Neural cell (in vitro differentiated cells): Measurements from ENCODE around the gene ACKR1. TPM values are rescaled to one million over a fixed set of nuclear protein-coding genes. Genes with fewer than 3 reads are reported as not detected.

Source experiments
- H2AFZ ChIP-seq: fragments of 200-600, 300-800 bp; sonication (generic), shearing (Covaris generic); 2 replicates; pipeline ENCODE4 v1.6.0; 2014; ENCODE audit warnings: low read depth, mild to moderate bottlenecking, antibody characterized with exemption, low read length, moderate library complexity
- H3F3A ChIP-seq: fragments of 200-600 bp; shearing (Covaris generic); 2 replicates; pipeline ENCODE4 v1.6.1; 2016; ENCODE audit warnings: mild to moderate bottlenecking, moderate library complexity, mixed read lengths, antibody characterized with exemption, low read length; ENCODE audit not compliant: insufficient read depth, poor library complexity, severe bottlenecking
- H3K27ac ChIP-seq: fragments of 200-600, 300-800 bp; sonication (generic), shearing (Covaris generic); 2 replicates; pipeline ENCODE4 v1.5.1; 2014; ENCODE audit warnings: mild to moderate bottlenecking, low read length, moderate library complexity
- H3K27me3 ChIP-seq: fragments of 300-800, 200-600 bp; sonication (generic), shearing (Covaris generic); 2 replicates; pipeline ENCODE4 v1.6.0; 2014; ENCODE audit warnings: mild to moderate bottlenecking, low read depth, low read length, moderate library complexity; ENCODE audit not compliant: insufficient read depth
- H3K36me3 ChIP-seq: fragments of 300-800, 200-600 bp; sonication (generic), shearing (Covaris generic); 2 replicates; pipeline ENCODE4 v1.5.1; 2014; ENCODE audit warnings: mild to moderate bottlenecking, antibody characterized with exemption, low read length, moderate library complexity; ENCODE audit not compliant: insufficient read depth
- H3K4me2 ChIP-seq: fragments of 300-800, 200-600 bp; sonication (generic), shearing (Covaris generic); 2 replicates; pipeline ENCODE4 v1.6.0; 2014; ENCODE audit warnings: mild to moderate bottlenecking, low read length
- H3K4me3 ChIP-seq: fragments of 300-800, 200-600 bp; sonication (generic), shearing (Covaris generic); 2 replicates; pipeline ENCODE4 v1.5.1; 2014; ENCODE audit warnings: mild to moderate bottlenecking, low read length, moderate library complexity
- H3K79me2 ChIP-seq: fragments of 200-600 bp; shearing (Covaris generic); replicated peaks from 2 replicates; pipeline ENCODE4 v1.6.0; 2014; ENCODE audit warnings: mild to moderate bottlenecking, low read length, moderate library complexity; ENCODE audit not compliant: insufficient read depth
- H3K9ac ChIP-seq: fragments of 300-800, 200-600 bp; sonication (generic), shearing (Covaris generic); 2 replicates; pipeline ENCODE4 v1.6.1; 2016; ENCODE audit warnings: mild to moderate bottlenecking, low read length, mixed read lengths
- H3K9me2 ChIP-seq: fragments of 200-600 bp; shearing (Covaris generic); 2 replicates; pipeline ENCODE4 v1.6.1; 2016; ENCODE audit warnings: mild to moderate bottlenecking, low read length, mixed read lengths; ENCODE audit not compliant: insufficient read depth
- H3K9me3 ChIP-seq: fragments of 200-600, 300-800 bp; sonication (generic), shearing (Covaris generic); 2 replicates; pipeline ENCODE4 v1.6.1; 2016; ENCODE audit warnings: mild to moderate bottlenecking, mixed run types, low read length, moderate library complexity, mixed read lengths
- H4K20me1 ChIP-seq: fragments of 200-600 bp; shearing (Covaris generic); 2 replicates; pipeline ENCODE4 v1.6.1; 2016; ENCODE audit warnings: mild to moderate bottlenecking, mixed run types; ENCODE audit not compliant: insufficient read depth
- EP300 ChIP-seq: fragments of 450-650 bp; conservative IDR thresholded peaks from 2 replicates; pipeline ENCODE4 v1.6.1; 2014; ENCODE audit warnings: antibody characterized with exemption, mild to moderate bottlenecking, moderate library complexity; ENCODE audit not compliant: poor library complexity, severe bottlenecking
- RAD21 ChIP-seq: fragments of 450-650 bp; conservative IDR thresholded peaks from 2 replicates; pipeline ENCODE4 v1.6.1; 2014; ENCODE audit warnings: antibody characterized with exemption, mild to moderate bottlenecking, moderate library complexity
- SMC3 ChIP-seq: fragments of 450-650 bp; conservative IDR thresholded peaks from 2 replicates; pipeline ENCODE4 v1.6.1; 2014; ENCODE audit warnings: antibody characterized with exemption, mild to moderate bottlenecking, moderate library complexity; ENCODE audit not compliant: poor library complexity
- TAF1 ChIP-seq: IDR thresholded peaks from 2 replicates; pipeline ENCODE4 v1.6.1; 2012; ENCODE audit warnings: low read depth
- polyA plus RNA-seq: library from polyadenylated mRNA; depleted of rRNA; stranded (reverse); fragments of >200 nt; gene quantifications from 2 replicates; pipeline ENCODE4 v1.2.3, GENCODE V29; 2014
- TF ChIP-seq, protein P1 (sequence below): fragments of 450-650 bp; IDR thresholded peaks from 2 replicates; pipeline ENCODE4 v1.5.1; 2014; ENCODE audit warnings: antibody characterized with exemption, mild to moderate bottlenecking, moderate library complexity; ENCODE audit not compliant: poor library complexity, severe bottlenecking
- TF ChIP-seq, protein P2 (sequence below): IDR thresholded peaks from 2 replicates; pipeline ENCODE4 v1.6.1; 2012; ENCODE audit warnings: borderline replicate concordance

The ACKR1 gene
- polyA plus RNA-seq, 1 donor from 2014 or later: 3.3 TPM

DNA sequence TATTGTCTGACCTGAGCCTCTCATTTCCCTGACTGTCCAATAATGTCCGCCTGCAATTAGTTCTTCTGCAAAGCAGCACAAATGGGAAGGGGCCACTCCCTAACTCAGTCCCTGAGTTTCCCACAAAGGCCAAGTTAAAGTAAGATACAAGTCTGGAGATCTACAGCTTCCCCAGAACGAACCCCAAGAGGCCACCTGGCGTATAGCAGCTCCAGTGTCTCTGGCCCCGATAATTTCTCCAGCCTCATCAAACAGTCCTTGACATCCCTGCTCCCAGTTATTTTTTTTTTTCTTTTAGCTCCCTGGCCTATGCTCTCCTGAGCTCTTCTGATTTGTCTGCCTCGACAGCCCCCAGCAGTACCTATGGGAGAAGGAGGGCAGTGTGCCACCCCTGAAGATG lies 8.1 kb upstream of the ACKR1 start:
- Histone ChIP-seq H4K20me1 (no peaks in the 10 kb centered on the region), H2AFZ (no peak overlapping the region), H3K36me3 (peaks cover 32% of the 10 kb centered on the region), H3K79me2 (no peaks in the 10 kb centered on the region), H3K27ac (no peak overlapping the region), H3F3A (no peaks in the 10 kb centered on the region), H3K4me3 (no peak overlapping the region), H3K9me2 (no peaks in the 10 kb centered on the region), H3K9me3 (no peaks in the 10 kb centered on the region), H3K9ac (no peak overlapping the region), H3K27me3 (no peaks in the 10 kb centered on the region), H3K4me2 (no peak overlapping the region)
- no peak for TF ChIP-seq TAF1
- TF ChIP-seq, protein P1, sequence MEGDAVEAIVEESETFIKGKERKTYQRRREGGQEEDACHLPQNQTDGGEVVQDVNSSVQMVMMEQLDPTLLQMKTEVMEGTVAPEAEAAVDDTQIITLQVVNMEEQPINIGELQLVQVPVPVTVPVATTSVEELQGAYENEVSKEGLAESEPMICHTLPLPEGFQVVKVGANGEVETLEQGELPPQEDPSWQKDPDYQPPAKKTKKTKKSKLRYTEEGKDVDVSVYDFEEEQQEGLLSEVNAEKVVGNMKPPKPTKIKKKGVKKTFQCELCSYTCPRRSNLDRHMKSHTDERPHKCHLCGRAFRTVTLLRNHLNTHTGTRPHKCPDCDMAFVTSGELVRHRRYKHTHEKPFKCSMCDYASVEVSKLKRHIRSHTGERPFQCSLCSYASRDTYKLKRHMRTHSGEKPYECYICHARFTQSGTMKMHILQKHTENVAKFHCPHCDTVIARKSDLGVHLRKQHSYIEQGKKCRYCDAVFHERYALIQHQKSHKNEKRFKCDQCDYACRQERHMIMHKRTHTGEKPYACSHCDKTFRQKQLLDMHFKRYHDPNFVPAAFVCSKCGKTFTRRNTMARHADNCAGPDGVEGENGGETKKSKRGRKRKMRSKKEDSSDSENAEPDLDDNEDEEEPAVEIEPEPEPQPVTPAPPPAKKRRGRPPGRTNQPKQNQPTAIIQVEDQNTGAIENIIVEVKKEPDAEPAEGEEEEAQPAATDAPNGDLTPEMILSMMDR: peak; percentile 15

DNA sequence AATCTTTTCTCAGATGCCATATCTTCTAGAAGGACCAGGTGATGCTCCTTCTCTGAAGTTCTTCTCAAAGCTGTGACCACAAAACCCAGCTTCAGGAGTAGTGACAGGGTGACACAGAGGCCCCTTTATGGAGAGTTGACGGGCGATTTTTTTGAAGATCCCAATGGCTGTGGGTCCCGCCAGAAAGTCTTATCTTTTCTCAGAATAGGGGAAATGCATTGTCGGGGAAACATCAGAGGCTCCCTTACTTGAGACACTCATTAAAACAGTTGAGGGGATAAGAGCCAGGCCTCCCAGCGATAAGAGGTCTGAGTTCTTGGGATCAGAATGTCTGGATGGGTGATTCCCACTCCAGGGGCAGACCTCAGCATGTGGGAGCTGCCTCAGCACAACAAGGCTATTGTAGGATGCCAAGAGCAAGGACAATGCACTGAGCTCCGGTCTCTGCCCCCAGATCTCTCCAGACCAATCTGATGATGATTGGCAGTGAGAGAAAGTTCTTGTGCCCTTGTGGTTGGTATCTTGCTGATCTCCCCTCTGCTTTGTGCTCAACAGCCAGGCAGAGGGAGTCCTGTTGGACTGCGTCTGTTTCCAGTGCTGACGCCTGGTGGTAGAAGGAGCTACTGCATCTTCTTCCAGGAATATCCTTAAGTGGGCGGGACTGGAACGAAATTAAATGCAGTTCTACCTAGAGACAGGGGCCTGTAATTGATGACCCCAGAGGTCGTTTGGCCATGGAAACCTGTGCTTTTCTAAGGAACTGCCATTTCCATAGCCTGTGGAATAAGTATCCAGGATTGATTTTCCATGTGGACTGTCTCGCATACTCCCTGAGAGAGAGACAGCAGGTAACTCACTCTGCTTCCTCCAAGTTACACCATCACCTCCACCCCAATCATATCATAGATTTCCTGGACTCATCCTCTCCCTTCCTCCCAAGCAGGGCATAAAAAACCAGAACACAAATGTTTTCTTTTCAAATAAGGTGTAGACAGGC lies 6.8 kb upstream of the ACKR1 start:
- Histone ChIP-seq H3K4me3 (no peak overlapping the region), H3K9ac (no peak overlapping the region), H3K9me3 (no peaks in the 10 kb centered on the region), H4K20me1 (no peaks in the 10 kb centered on the region), H3K9me2 (no peaks in the 10 kb centered on the region), H3K79me2 (no peaks in the 10 kb centered on the region), H3K36me3 (peaks cover 32% of the 10 kb centered on the region), H3K27me3 (no peaks in the 10 kb centered on the region), H2AFZ (no peak overlapping the region), H3K4me2 (no peak overlapping the region), H3F3A (no peaks in the 10 kb centered on the region), H3K27ac (no peak overlapping the region)
- TF ChIP-seq, protein P1: peak; percentile 95
- TF ChIP-seq EP300: no peak
- TF ChIP-seq SMC3: peak; percentile 96
- TF ChIP-seq, protein P2, sequence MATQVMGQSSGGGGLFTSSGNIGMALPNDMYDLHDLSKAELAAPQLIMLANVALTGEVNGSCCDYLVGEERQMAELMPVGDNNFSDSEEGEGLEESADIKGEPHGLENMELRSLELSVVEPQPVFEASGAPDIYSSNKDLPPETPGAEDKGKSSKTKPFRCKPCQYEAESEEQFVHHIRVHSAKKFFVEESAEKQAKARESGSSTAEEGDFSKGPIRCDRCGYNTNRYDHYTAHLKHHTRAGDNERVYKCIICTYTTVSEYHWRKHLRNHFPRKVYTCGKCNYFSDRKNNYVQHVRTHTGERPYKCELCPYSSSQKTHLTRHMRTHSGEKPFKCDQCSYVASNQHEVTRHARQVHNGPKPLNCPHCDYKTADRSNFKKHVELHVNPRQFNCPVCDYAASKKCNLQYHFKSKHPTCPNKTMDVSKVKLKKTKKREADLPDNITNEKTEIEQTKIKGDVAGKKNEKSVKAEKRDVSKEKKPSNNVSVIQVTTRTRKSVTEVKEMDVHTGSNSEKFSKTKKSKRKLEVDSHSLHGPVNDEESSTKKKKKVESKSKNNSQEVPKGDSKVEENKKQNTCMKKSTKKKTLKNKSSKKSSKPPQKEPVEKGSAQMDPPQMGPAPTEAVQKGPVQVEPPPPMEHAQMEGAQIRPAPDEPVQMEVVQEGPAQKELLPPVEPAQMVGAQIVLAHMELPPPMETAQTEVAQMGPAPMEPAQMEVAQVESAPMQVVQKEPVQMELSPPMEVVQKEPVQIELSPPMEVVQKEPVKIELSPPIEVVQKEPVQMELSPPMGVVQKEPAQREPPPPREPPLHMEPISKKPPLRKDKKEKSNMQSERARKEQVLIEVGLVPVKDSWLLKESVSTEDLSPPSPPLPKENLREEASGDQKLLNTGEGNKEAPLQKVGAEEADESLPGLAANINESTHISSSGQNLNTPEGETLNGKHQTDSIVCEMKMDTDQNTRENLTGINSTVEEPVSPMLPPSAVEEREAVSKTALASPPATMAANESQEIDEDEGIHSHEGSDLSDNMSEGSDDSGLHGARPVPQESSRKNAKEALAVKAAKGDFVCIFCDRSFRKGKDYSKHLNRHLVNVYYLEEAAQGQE: no peak
- TF ChIP-seq RAD21: peak; percentile 80
